ENCODE results near the gene PRKAG1.

DNA sequence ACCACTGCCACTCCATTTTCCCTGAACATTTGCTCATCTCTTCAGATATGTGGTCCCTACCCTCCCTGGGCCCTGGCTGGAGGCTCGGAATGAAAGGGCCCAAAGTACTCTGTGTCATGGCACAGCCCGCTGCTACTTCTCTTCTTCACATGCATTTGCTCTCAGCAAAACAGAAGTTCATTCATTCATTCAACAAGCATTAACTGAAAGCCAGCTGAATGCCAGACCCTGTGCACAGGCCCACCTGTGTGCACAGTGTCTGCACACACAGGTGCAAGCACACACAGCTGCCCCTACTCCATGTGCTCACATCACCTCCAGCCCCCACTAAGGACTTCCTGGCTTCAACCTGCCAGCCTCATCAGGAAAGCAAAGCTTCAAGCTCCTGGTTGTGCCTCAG, 32.7 kb downstream of the PRKAG1 start:
- TF ChIP-seq, protein P1, sequence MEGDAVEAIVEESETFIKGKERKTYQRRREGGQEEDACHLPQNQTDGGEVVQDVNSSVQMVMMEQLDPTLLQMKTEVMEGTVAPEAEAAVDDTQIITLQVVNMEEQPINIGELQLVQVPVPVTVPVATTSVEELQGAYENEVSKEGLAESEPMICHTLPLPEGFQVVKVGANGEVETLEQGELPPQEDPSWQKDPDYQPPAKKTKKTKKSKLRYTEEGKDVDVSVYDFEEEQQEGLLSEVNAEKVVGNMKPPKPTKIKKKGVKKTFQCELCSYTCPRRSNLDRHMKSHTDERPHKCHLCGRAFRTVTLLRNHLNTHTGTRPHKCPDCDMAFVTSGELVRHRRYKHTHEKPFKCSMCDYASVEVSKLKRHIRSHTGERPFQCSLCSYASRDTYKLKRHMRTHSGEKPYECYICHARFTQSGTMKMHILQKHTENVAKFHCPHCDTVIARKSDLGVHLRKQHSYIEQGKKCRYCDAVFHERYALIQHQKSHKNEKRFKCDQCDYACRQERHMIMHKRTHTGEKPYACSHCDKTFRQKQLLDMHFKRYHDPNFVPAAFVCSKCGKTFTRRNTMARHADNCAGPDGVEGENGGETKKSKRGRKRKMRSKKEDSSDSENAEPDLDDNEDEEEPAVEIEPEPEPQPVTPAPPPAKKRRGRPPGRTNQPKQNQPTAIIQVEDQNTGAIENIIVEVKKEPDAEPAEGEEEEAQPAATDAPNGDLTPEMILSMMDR (IDR thresholded peaks at IDR 0.05; ENCODE audit: low read length), result no peak
- no peak for TF ChIP-seq EZH2 (optimal IDR thresholded peaks at IDR 0.05; ENCODE audit: low read depth, low read length)
